Measurements from ENCODE around the gene RAB12. TPM values are rescaled to one million over a fixed set of nuclear protein-coding genes. Genes with fewer than 3 reads are reported as not detected.

The RAB12 gene
- total RNA-seq, 1 experiment from 2014 or later, result 24.0 TPM

DNA sequence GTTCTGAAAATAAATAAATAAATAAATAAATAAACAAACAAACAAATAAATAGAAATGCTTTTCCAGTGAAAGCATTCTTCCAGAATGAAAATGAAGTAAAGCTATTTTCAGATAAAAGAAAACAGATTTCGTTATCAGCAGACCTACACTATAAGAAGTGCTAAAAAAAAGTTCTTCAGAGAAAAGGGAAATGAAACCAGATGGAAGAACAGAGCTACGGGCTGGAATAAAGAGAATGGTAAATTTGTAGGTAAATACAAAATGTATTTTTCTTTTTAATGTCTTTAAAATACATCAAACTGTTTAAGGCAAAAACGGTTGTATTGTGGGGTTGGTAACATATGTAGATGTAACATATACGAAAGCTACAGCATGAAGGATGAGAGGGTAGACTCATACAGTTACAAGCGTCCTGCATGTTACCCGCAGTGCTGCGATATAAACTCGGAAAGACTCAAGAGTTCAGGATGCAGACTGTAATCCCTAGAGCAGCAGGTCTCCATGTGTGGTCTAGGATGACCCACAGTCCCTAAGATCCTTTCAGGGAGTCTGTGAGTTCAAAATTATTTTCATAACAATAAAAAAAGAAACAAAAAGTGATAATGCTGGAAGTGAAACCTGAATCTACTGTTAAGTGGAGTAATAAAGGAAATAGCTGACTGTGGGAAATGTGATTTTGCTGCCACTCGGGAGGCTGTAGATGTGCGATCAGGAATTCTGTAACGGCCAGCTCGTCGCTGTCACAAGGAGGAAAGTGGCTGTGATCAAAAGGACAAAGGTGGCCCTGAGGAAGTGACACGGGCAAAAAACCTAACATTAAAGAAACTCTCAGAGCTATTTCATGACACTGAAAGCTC, 5.3 kb upstream of the RAB12 start:
- H3K4me3 ChIP-seq (ENCODE audit: insufficient read depth, low read depth, low read length), result no peak overlapping the region
- H3K27me3 ChIP-seq (ENCODE audit: control insufficient read depth, insufficient read depth, low read length), result peaks cover 4% of the 10 kb centered on the region
- no peaks in the 10 kb centered on the region for H3K36me3 ChIP-seq (replicated peaks; ENCODE audit: control insufficient read depth, insufficient read depth, low read length)
- no peak for DNase-seq

DNA sequence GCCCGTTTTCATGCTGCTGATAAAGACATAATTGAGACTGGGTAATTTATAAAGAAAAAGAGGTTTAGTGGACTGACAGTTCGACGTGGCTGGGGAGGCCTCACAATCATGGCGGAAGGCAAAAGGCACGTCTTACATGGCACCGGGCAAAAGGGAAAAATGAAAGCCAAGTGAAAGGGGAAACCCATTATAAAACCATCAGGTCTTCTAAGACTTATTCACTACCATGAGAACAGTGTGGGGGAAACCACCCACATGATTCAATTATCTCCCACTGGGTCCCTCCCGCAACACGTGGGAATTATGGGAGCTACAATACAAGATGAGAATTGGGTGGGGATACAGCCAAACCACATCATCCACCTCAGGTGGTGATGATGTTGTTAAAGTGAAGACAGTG, 3.3 kb upstream of the RAB12 start:
- H3K4me3 ChIP-seq (ENCODE audit: insufficient read depth, low read depth, low read length), result no peak overlapping the region
- no peak for DNase-seq
- H3K27me3 ChIP-seq (ENCODE audit: control insufficient read depth, insufficient read depth, low read length), result peaks cover 4% of the 10 kb centered on the region
- no peaks in the 10 kb centered on the region for H3K36me3 ChIP-seq (replicated peaks; ENCODE audit: control insufficient read depth, insufficient read depth, low read length)

DNA sequence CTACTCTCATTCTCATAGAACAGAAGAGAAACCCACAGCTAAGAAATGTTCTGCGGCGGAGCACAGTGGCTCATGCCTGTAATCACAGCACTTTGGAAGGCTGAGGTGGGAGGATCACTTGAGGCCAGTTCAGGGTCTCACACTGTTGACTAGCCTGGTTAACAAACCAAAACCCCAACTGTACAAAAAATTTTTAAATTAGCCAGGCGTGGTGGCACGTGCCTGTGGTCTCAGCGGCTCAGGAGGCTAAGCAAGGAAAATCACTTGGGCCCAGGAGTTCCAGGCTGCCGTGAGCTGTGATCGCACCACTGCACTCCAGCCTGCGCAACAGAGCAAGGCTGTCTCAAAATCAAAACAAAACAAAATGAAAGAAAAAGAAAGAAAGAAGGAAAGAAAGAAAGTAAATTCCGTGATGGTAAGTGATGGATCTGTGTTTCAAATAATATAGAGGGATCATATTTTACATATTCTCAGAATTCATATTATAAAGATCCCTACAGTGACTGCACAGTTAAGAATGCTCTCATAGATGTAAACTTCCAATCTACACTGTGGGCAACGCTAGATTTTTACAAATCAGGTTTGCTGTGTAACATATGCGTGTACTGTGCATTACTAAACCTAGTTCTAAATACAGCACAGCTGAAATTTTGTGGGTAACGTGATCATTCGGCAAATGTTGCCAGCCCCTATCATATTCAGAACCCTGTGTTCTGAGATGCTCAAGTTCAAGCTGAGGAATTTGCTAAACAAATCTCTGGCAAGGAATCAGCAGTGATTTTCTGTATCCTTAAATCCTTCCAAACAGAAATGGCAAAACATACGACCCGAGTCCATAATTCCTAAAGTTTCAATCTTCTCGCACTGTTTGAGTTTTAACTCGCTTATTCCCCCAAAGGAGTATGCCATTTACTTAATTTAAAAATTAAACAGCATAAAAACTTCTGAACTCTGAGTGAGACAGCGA, 1.2 kb upstream of the RAB12 start:
- DNase-seq, result no peak
- Histone ChIP-seq H3K4me3 (ENCODE audit: insufficient read depth, low read depth, low read length) (peak overlapping the region; percentile 93), H3K27me3 (ENCODE audit: control insufficient read depth, insufficient read depth, low read length) (peaks cover 4% of the 10 kb centered on the region), H3K36me3 (replicated peaks; ENCODE audit: control insufficient read depth, insufficient read depth, low read length) (peaks cover 2% of the 10 kb centered on the region)

DNA sequence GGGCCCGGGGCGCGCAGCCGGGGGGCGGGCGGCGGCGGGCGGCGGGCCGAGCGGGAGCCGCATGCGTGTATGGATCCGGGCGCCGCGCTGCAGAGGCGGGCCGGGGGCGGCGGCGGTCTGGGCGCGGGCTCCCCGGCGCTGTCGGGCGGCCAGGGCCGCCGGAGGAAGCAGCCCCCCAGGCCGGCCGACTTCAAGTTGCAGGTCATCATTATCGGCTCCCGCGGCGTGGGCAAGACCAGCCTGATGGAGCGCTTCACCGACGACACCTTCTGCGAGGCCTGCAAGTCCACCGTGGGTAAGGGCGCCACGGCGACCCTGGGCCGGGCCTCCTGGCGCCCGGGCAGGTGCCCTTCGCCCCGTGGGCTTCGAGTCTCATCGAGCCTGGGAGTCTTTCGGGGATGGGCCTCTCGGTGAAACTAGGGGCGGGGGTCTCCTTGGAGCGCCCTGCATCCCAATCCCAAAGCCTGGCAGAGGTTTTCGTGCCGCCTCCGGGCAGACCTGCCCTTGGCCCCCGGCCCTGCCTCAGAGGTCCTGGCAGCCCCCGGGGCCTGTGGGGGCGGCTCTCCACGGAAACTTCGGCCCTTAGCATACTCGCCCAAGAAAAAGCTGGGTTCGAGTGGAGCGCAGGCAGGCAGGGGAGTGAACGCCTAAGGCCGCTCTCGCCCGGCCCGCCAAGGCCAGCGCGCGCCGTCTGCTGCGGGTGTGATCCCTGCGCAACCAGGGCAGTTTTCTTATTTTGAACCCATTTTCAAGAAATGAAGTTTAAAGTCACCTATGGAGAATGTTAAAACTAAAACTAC, 622 bp downstream of the RAB12 start:
- peaks cover 4% of the 10 kb centered on the region for H3K27me3 ChIP-seq (ENCODE audit: control insufficient read depth, insufficient read depth, low read length)
- DNase-seq, result peak; percentile 59
- H3K36me3 ChIP-seq (replicated peaks; ENCODE audit: control insufficient read depth, insufficient read depth, low read length), result peaks cover 2% of the 10 kb centered on the region
- peak overlapping the region; percentile 93 for H3K4me3 ChIP-seq (ENCODE audit: insufficient read depth, low read depth, low read length)

DNA sequence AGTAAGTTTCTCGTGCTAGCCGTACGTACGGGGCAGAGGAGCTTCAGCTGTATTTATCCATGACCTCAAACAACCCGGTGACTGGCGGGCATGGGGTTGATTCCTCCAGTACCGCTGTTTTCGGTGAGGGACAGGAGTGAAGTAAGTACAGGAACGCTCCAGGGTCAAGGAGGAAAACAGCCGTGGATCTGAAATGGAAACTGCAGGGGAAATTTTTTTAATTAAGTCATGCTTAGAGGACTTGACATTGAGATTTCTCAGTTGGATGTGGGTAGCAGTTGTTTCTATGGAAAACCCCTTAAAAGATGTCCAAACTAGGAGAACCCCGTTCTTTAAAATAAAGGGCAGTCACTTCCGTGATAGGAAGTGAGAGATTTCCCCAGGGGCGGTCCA, 1.2 kb downstream of the RAB12 start:
- H3K27me3 ChIP-seq (ENCODE audit: control insufficient read depth, insufficient read depth, low read length), result peaks cover 4% of the 10 kb centered on the region
- peaks cover 2% of the 10 kb centered on the region for H3K36me3 ChIP-seq (replicated peaks; ENCODE audit: control insufficient read depth, insufficient read depth, low read length)
- DNase-seq, result no peak

DNA sequence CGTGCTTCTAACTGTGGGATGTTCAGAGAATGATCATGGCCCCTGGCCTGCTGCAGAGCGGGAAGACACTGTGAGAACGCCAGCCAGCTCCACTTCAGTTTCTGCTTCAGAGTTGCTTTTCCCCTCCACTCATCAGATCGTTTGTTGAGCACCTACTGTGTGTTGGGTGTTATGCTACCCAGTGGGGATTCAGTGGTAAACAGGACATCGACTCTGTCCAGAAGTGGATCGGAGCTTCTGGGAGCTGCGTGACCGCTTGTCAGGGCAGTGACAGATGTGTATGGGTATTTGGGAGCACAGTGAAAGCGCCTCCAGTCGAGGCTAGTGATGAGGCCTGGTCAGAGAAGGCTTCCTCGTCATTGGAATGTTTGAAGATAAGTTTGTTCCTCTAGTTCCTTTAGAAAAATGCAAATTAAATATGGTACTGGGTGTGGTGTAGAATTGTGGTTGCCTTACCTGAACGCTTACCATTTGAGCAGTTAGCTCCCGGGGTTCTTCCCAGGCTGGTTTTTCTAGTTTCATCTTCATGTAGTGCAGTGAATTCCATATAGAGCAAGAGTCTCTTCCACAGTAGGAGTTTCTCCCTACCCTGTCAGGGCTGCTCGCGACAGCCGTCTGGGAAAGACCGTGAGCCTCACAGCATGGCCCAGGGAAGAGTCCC, 2.8 kb downstream of the RAB12 start:
- peaks cover 4% of the 10 kb centered on the region for H3K27me3 ChIP-seq (ENCODE audit: control insufficient read depth, insufficient read depth, low read length)
- DNase-seq, result no peak
- H3K4me3 ChIP-seq (ENCODE audit: insufficient read depth, low read depth, low read length), result no peak overlapping the region
- H3K36me3 ChIP-seq (replicated peaks; ENCODE audit: control insufficient read depth, insufficient read depth, low read length), result peaks cover 2% of the 10 kb centered on the region

More for the DNA sequence above, 1.2 kb downstream of the RAB12 start:
- H3K4me3 ChIP-seq (ENCODE audit: insufficient read depth, low read depth, low read length), result peak overlapping the region; percentile 93

DNA sequence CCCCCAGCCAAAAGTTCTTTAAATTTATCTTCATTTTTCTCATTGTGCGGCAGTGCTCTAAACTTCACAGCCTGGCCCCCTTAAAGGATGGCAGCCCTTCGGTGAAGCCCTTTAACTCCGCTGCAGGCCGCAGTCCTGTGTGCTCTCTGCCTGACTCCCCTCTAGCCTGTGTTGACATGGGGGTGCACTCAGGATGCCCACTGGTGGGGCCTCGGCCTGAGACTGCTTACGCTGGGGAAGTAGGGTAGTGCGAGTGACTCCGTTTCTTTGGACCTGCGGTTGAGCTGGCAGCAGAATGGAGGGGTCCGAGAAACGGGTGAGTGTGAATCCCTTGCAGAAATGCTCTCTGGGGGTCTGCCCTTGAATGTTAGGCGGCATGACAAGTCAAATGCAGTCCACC, 5.6 kb downstream of the RAB12 start:
- DNase-seq, result peak; percentile 45
- Histone ChIP-seq H3K4me3 (ENCODE audit: insufficient read depth, low read depth, low read length) (no peak overlapping the region), H3K36me3 (replicated peaks; ENCODE audit: control insufficient read depth, insufficient read depth, low read length) (peaks cover 2% of the 10 kb centered on the region), H3K27me3 (ENCODE audit: control insufficient read depth, insufficient read depth, low read length) (no peaks in the 10 kb centered on the region)

DNA sequence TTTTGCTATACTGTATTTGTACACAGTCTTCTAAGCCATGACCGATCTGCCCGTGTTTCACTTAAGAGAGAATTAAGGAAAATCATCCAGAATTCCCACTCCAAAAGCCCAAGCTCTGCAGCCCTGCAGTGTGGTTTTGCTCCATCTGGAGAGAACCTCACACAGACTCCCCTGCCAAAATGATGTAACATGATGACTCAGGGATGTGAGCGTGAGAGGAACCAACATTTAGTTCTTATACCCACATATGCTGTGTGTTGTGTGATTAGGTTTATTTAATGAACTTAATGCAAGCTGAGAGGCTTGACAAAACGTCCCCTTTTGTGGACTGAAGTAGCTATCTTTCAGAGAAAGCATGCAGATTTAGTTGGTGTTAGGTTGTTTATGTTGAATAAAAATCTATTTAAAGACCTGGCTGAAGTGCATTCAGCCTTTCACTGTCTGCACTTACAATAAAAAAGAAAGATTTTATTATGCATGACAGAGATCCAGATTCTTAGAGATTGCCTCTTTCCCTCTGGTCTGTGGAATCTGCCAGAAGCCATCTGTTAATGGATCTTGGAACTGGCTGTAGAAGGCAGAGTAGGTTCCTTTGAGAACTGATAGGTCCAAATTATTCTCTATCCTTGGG, 6.3 kb downstream of the RAB12 start:
- Histone ChIP-seq H3K36me3 (replicated peaks; ENCODE audit: control insufficient read depth, insufficient read depth, low read length) (peaks cover 2% of the 10 kb centered on the region), H3K27me3 (ENCODE audit: control insufficient read depth, insufficient read depth, low read length) (no peaks in the 10 kb centered on the region), H3K4me3 (ENCODE audit: insufficient read depth, low read depth, low read length) (no peak overlapping the region)
- peak; percentile 26 for DNase-seq

DNA sequence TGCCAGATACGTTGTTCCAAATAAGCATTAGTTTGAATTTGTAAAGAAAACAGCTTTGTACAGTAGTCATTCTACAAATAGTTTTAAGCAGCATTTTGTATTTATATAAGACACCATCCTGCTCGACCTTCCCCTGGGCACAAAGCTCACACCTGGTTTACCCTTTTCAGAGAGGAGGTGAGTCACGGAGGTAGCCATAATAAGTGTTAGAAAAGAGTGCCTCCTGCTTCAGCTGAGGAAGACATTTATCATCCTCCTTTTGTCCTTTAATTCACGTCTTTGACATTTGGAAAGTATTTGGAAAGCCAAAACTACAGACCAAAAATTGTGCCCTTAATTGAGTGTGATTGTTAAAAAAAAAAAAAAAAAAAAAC, 6.8 kb downstream of the RAB12 start:
- Histone ChIP-seq H3K27me3 (ENCODE audit: control insufficient read depth, insufficient read depth, low read length) (no peaks in the 10 kb centered on the region), H3K36me3 (replicated peaks; ENCODE audit: control insufficient read depth, insufficient read depth, low read length) (peaks cover 2% of the 10 kb centered on the region), H3K4me3 (ENCODE audit: insufficient read depth, low read depth, low read length) (no peak overlapping the region)
- DNase-seq, result peak; percentile 25

DNA sequence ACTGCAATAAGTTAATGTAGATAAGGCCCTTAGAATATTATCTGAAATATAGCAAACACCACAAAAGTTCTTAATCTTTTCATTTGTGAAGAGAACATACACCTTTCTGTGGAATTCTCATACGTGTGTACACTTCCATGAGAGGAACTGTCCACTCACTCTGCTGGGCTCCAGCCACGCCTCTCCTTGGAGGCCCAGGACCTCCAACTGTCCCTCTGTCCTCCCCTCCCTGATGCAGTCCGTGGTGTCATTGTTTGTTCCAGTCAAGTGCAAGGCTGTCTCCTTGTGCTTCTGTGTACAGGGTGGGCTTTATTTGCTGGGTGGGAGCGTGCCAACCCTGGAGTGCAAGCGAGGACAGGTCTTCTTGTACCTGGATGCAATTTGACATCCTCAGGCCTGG, 8.7 kb downstream of the RAB12 start:
- Histone ChIP-seq H3K36me3 (replicated peaks; ENCODE audit: control insufficient read depth, insufficient read depth, low read length) (no peaks in the 10 kb centered on the region; the same call in 1 of the 2 replicates), H3K4me3 (ENCODE audit: insufficient read depth, low read depth, low read length) (no peak overlapping the region), H3K27me3 (ENCODE audit: control insufficient read depth, insufficient read depth, low read length) (no peaks in the 10 kb centered on the region)
- DNase-seq, result peak; percentile 2

DNA sequence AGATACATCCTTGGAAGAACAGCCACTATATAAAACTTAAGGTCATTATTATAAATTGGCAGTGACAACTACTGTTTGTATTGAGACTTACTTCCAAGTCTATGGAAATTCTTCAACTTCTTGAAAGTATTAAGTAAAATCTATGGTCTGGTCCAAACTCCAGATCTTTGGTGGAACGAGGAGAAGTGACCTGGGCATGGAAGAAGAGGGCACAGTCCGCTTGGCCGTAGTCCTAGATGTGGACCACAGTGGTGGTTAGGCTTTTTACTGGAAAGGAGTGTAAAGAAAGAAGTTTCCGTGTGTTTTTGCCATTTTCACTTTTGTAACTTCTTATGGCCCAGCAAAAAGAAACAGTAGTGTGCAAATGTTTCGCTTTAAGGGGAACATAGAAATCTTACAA, 9.8 kb downstream of the RAB12 start:
- H3K27me3 ChIP-seq (ENCODE audit: control insufficient read depth, insufficient read depth, low read length), result no peaks in the 10 kb centered on the region
- DNase-seq, result no peak
- no peak overlapping the region for H3K4me3 ChIP-seq (ENCODE audit: insufficient read depth, low read depth, low read length)
- no peaks in the 10 kb centered on the region; the same call in 1 of the 2 replicates for H3K36me3 ChIP-seq (replicated peaks; ENCODE audit: control insufficient read depth, insufficient read depth, low read length)

DNA sequence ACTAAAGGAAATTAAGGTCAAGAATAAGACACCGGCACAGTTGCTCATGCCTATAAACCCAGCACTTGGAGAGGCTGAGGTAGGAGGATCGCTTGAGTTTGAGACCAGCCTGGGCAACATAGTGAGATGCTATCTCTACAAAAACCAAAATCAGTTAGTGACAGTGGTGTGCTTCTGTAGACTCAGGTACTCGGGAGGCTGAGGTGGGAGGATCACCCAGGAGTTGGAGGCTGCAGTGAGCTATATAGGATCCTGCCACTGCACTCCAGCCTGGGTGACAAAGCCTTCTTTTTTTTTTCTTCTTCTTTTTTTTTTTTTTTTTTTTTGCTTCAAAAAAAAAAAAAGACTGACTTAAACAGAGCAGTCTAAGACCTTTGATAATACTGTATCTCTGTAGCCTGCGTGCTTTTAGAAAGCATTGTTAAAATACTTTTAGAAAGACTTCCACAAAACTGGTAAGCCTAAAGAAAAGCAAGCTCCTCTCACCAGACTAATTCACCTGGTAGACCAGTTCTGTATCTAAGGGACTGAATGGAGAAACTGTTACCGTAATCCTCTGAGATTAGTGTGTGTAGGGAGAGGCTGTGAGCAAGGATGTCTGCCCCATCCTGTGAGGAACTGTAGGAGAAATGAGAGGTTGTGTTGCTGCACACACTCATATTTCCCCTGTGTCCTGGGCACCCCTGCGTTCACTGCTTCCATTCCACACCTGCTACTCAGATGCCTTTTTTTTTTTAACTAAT, 10.8 kb downstream of the RAB12 start:
- Histone ChIP-seq H3K27me3 (ENCODE audit: control insufficient read depth, insufficient read depth, low read length) (no peaks in the 10 kb centered on the region), H3K36me3 (replicated peaks; ENCODE audit: control insufficient read depth, insufficient read depth, low read length) (no peaks in the 10 kb centered on the region; the same call in 1 of the 2 replicates), H3K4me3 (ENCODE audit: insufficient read depth, low read depth, low read length) (no peak overlapping the region)
- no peak for DNase-seq

DNA sequence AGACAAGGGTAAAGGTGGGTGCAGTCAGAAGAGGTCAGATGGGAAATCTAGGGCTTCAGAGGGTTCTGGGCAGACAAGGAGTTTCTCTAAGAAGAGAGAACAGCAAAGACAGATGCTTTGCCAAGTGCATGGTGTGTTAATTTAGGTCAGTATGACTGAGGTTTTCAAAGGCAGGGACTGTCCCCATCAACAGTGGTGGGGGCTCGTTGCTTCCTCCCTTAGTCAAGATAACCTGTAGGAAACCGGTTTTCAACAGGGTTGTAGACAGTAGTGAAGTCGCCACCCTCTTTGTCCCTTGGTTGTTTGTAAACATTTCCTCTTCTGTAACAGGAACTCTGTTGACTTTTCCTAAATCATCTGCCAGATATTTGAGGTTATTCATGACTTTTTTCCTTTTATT, 11.6 kb downstream of the RAB12 start:
- Histone ChIP-seq H3K27me3 (ENCODE audit: control insufficient read depth, insufficient read depth, low read length) (no peaks in the 10 kb centered on the region), H3K4me3 (ENCODE audit: insufficient read depth, low read depth, low read length) (no peak overlapping the region), H3K36me3 (replicated peaks; ENCODE audit: control insufficient read depth, insufficient read depth, low read length) (peaks cover 3% of the 10 kb centered on the region)
- DNase-seq, result peak; percentile 23

Data from H7 (cell line).